COLO829 (cell line): ENCODE data around the gene COL18A1.

Experiments
- DNase-seq: peaks from one replicate; pipeline ENCODE4 v3.0.0; 2012; ENCODE audit warnings: low spot score

Gene COL18A1

GRCh38 chr21:45507888-45508508, 103.0 kb downstream of the COL18A1 start:
- no peak for DNase-seq

GRCh38 chr21:45508607-45509565, 103.9 kb downstream of the COL18A1 start:
- DNase-seq, result no peak

- no peak for DNase-seq
These were observed 104.9 kb downstream of the COL18A1 start for GRCh38 chr21:45509566-45510465.

GRCh38 chr21:45510466-45510955, 105.5 kb downstream of the COL18A1 start:
- DNase-seq, result no peak

- DNase-seq, result no peak
These were observed 106.0 kb downstream of the COL18A1 start for GRCh38 chr21:45511007-45511406.

GRCh38 chr21:45511661-45512431, 106.9 kb downstream of the COL18A1 start:
- no peak for DNase-seq

GRCh38 chr21:45512626-45513002, 107.6 kb downstream of the COL18A1 start:
- no peak for DNase-seq

GRCh38 chr21:45513003-45513717, 108.2 kb downstream of the COL18A1 start:
- no peak for DNase-seq

GRCh38 chr21:45513741-45514310, 108.9 kb downstream of the COL18A1 start:
- no peak for DNase-seq

- no peak for DNase-seq
These were observed 109.5 kb downstream of the COL18A1 start for GRCh38 chr21:45514311-45515021.

GRCh38 chr21:45515241-45516061, 110.5 kb downstream of the COL18A1 start:
- no peak for DNase-seq

GRCh38 chr21:45516071-45516670, 111.2 kb downstream of the COL18A1 start:
- no peak for DNase-seq

- DNase-seq, result no peak
These were observed 111.7 kb downstream of the COL18A1 start for GRCh38 chr21:45516671-45517151.

- DNase-seq, result no peak
These were observed 112.5 kb downstream of the COL18A1 start for GRCh38 chr21:45517249-45518065.

GRCh38 chr21:45518742-45519141, 113.8 kb downstream of the COL18A1 start:
- DNase-seq, result no peak

- no peak for DNase-seq
These were observed 114.2 kb downstream of the COL18A1 start for GRCh38 chr21:45519182-45519581.

- DNase-seq, result no peak
These were observed 116.3 kb downstream of the COL18A1 start for GRCh38 chr21:45521241-45521640.
